GM12892 (cell line): ENCODE results near the gene TMEM237.

ENCODE experiments used
- POLR2AphosphoS5 ChIP-seq: IDR thresholded peaks from 2 replicates; pipeline ENCODE4 v1.6.1; 2011; ENCODE audit warnings: low read depth, low read length, control low read depth
- TAF1 ChIP-seq: IDR thresholded peaks from 2 replicates; pipeline ENCODE4 v1.6.1; 2011; ENCODE audit warnings: low read depth, mild to moderate bottlenecking, control low read depth, low read length, borderline replicate concordance

DNA sequence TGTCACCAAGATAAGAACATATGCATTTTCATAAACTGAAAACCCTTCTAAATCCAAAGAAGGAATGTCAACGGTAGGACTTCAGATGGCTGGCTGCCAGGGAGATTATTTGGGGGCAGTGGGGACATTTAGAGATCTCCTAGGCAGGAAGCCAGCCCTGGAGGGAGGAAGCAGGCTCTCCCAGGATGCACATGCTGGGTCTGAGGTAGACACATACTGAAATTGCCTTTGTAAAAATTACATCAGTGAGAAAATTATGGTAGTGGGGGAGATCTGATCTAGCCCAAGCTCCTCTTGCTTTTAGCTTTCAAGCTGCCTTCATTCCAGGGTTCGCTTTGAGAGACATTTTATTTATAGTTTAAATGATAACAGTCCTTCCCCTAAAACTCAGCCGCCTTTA, 31.0 kb upstream of the TMEM237 start:
- no peak for TF ChIP-seq TAF1
- TF ChIP-seq POLR2AphosphoS5, result no peak
